Measurements from ENCODE around the gene AMBRA1.
"Not testable (repeated sequence)": the region's sequence is repeated elsewhere in the genome, so short reads cannot be mapped to it uniquely, and the experiment has no call there.

AMBRA1 gene

DNA sequence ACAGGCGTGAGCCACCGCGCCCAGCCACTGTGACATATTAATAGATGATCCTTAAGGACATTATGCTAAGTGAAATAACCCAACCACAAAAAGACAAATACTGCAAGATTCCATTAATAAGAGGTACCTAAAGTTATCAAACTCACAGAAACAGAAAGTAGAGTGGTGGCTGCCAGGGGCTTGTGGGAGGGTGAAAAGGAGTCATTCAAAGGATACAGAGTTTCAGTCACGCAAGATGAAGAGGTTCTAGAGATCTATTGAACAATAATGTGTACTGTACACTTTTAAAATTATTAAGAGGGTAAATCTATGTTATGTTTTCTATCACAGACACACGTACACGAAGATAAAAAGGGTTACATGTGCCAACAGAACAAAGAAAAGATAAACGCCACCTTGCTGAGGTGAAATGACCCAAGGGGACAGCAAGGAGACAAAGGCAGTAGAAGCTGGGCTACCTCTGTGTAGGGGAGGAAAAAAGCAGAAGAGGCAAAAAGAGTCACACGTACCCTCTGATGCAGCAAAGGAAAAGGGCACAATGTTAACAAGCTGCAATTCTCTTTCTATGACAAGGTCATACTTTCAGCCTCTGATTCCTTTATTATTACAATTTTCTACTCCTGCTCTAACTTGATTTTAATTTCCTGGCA, 65.3 kb downstream of the AMBRA1 start:
- DNase-seq, result no peak

DNA sequence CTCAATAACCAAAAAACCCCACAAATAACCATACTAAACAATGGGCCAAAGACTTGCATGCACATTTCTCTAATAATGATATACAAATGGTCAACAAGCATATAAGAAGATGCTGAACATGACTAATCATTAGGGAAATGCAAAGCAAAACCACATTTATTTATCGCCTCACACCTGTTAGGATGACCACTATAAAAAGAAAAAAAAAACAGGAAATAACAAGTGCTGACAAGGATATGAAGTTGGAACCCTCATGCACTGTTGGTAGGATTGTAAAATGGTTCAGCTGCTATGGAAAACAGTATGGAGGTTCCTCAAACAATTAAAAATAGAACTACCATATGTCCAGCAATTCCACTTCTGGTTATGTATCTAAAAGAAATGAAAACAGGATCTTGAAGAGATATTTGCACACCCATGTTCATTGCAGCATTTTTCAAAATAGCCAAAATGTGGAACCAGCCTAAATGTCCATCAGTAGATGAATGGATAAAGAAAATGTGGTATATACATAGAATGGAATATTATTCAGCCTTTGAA, 66.2 kb downstream of the AMBRA1 start:
- DNase-seq, result no peak

DNA sequence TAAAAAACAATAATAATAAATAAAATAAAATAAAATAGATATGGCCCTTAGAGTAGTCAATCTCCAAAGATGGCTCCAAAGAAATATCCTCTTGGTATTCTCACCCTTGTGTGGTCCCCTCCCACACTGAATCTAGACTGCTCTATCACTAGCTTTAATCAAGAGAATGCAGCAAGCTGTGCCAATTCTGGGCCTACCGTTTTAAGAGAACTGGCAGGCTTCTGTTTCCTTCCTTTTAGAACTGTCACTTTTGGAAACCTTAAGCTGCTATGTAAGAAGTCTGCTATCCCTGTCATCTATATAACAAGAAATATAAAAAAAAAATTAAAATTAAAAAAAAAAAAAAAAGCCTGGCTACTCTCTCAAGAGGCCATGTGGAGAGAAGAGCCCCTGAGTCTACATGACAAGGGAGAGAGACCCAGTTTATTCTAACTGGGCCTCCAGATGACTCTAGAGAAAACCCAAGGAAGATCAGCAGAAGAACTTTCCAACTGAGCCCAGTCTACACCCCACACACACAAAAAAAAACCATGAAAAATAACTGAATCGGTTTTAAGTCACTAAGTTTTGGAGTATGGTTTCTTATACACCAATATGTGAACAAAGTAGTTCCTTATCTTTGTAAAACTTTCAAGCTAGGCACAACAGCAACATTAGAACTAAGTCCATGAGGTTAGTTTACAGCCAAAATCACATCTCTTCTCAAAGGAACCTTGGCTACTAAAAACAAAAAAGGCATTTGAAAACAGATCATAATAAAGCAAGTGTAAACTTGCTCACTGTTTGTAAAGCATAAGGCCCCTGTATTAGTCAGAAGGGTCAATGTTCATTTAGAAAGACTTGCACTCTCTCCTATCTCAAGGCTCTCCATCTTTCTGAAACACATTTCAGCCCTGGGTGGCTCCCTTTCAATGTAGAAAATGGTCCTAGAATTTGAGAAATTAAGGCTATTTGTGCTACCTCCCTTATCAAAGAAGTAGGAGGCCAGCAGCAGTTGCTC, 67.3 kb downstream of the AMBRA1 start:
- no peak for DNase-seq

DNA sequence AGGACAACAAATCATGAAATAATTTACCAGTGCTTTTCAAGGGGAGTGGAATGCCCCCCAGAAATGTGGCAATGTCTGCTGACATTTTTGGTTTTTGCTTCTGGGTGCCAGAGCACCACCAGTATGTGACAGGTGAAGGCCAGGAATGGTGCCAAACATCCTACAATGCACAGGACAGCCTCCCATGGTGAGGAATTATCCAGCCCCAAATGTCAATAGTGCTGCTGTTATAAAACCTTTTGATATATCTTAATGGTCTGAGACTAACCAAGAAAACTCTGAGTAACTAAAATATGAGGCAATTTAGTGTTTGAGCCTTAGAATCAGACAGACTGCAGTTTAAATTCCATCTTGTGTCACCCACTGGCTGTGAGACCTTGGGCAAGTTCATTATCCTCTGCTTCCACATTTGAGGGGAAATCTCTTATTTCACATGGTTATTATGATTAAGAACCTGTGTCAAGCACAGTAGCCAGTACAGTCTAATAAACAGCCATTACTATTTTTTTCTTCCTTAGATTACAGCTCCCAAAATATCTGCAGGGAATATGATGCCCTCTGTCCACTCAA, 69.5 kb downstream of the AMBRA1 start:
- no peak for DNase-seq

DNA sequence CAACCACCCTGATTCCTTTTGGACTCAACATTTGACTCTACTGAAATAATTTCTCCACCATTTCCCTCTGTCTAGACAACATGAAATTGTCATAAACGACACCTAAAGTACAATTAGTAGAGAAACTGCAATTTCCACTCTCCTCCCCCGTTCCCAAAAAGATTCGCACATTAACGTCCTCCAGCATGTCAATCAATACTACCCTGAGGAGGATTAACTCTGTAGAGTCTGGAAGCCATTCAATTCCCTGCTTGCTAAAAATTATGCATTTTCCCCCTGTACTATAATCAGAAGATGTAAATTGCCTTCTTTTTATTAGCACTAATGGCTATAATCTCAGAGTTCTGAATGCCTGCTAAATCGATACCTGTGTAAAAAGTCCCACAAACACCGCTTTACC, 70.5 kb downstream of the AMBRA1 start:
- no peak for DNase-seq

DNA sequence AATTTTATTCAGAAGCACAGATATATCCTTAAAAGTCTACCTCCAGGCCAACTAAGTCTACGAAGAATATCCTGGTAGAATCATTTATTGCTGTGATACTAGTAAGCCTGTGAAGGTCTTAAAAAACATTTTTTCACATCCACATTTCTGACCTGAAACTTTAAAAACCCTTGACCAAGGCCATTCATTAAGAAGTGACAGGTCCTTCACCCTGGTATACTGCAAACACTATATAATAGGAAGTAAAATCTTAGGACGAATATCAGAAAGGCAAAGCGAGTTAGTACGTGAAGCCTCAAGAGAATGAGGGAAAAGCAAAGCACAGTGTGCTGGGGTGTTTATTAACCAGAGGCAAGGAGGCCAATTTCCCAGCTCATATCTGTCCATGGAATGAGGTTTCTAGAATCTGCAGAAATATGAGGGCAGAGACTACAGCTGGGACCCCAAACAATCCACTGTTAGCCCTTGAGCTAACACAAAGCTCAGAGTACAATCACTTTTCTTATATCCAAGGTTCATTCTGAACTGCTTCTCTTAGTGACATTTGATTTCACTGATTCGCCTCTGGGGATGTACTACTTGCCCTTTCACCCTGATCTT, 71.0 kb downstream of the AMBRA1 start:
- no peak for DNase-seq

DNA sequence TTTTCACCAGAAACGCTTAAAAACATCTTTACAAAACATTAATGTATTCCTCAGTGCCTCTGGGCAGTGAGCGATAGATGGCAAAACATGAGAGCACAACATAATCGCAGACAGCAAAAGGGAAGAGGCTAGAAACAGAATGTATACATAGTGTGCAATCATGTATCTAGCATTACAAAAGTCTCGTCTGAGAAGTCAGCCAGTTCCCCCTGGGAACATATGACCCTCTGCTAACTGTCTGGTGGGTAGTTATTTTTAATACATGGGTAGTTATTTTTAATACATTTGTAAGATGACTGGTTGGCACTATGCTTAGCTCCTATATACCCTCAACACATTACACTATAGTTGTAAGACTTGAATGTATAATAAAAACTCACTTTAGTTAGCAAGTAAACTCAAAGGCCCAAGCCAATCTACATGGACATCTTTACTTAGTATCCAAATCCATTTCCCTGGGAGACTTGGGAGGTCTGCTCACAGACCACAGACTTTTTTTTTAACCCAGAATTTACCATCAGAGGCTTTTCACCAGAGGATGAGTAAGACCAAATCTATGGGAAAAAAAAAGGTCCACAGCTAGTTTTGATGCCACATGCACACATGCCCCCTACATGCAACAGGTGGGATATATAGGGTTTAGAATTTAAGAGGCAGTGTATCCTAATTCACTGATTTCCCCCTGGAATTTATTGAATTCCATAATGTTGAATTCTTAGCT, 71.7 kb downstream of the AMBRA1 start:
- no peak for DNase-seq

DNA sequence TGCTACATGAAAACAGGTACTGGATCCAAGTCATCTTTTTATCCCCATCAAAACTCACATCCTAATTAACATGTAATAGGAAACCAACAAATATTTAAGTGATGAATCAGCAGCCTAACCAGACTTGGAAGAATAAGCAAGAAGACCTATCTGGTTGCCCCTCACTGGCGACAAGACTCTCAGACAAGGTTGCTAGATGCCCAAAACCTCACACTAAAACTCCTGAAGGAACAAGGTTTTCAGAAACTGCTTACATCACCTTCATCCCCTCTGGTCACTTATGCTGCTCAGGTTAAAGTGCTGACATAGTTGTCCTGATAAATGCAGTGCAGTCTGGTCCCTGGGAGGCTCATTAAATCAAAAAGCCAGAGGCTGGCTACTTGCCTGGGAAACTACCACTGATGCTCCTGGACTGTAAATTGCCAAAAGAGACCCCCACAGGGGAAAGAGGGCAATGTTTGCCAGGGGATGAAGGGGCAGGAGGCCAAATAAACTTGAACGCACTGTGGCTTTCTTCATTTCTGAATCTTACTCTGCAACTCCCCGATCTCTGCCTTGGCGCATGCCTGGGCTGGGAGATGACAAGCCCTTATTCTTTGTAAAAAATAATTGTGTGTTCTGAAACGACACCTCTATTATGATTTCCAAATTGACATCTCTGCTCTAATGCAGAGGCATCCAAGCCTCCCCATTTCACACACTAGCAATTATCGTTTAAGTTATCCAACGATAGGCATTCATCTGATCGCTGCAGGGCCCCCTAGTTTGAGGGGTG, 72.7 kb downstream of the AMBRA1 start:
- no peak for DNase-seq

DNA sequence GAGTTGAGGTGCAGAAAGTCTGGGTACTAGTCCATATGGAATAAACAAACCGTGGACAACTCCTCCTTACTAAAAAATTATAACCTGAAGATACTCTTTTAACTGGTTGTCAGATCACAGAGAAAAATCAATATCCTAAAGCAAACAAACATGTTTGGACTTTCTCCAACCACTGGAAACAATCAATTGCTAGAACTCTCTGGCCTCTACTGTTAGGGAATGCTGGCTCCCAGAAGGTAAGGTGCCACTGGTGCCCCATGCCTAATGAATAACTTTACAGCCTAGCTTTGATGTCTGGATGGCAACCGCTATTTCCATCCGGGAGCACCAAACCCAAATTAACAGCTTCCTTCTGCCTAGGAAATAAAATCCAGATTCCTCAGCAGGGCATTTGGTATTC, 74.5 kb downstream of the AMBRA1 start:
- no peak for DNase-seq

DNA sequence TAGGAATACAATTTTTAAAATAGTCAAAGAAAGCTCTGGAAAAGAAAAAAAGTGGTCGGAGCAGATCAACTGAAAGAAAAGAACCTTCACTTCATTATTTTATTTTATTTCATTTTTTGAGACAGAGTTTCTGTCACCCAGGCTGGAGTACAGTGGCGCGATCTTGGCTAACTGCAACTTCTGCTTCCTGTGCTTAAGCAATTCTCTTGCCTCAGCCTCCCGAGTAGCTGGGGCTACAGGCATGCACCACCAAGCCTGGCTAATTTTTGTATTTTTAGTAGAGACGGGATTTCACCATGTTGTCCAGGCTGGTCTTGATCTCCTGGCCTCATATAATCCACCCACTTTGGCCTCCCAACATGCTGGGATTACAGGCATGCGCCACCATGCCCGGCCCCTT, 74.9 kb downstream of the AMBRA1 start:
- DNase-seq, result not testable (repeated sequence)

DNA sequence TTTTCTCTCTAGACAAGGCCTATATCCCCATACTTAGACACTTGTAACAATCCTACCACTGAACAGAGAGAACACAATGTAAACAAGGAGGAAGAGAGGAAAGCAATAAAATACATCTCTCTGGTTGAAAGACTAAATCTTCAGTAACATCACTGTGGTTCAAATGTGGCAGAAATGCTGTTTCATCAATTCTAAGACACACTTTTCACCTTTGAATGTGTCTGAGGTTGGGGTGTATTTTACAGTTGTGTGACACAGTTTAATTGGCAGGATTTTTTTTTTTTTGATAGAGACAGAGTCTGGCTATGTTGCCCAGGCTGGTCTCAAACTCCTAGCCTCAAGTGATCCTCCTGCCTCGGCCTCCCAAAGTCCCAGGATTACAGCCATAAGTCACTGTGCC, 79.5 kb downstream of the AMBRA1 start:
- DNase-seq, result no peak

DNA sequence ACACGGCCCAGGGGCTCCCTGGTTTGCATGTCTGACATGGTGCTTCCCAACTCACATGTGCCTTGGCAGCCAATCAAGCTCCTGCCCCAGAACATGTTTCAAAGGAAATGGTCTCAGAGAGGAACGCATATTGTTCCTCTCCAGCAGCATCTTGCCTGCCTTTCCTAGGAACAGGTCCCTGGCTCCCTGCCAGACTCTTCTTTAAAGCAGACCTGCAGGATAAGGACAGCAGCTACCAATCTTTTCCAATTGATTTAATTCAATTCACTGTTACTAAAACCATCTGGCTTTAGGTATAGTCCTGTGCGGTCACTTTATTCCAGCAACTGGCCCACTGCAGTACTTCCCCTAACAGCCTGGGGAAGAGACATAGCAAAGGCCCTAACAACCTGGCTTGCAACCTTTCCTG, 79.9 kb downstream of the AMBRA1 start:
- no peak for DNase-seq

DNA sequence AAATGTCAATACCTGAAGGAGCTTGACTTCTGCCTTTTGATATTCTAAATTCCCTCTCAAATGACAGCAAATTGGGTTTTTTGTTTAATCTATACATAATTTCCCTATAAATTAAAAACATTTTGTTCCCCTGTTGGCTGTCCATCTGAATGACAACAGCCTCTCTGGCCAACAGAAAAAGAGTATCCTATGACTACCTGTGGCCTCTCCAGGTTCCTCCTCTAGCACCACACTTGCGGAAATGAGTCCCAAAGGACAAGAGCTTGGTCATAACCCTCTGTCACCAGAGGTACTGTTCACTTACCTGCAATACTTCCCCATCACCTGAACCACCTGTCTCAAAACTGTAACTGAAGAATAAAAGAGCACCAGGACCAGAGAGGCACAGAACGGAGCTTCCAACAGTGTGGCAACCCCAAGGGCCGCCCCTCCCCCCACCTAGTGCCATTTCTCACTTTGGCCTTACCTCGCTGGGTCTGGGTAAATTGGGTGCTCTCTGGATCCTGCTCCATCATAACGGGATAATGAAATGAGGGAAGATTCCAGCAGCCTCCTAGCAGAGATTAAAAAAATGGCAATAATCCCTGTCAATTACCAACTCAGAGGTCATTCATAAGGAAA, 81.5 kb downstream of the AMBRA1 start:
- DNase-seq, result no peak

DNA sequence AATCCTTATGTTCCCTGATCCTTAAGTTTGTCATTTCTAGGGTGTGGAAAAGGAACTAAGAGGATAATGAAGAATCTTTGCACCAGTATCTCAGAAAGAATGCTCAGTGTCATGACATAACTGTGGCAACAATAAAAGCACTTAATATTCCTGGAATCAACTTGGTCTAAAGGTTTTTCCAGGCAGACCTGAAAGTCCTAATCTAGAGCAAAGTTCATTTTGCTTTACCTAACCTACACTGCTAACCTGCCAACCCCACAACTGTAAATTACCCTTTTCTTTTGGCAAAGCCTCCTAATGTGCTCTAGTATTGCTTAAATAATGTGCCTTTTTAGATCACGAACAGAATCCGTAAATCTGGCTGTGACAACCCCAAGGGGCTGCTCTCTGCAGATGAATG, 82.5 kb downstream of the AMBRA1 start:
- DNase-seq, result no peak

DNA sequence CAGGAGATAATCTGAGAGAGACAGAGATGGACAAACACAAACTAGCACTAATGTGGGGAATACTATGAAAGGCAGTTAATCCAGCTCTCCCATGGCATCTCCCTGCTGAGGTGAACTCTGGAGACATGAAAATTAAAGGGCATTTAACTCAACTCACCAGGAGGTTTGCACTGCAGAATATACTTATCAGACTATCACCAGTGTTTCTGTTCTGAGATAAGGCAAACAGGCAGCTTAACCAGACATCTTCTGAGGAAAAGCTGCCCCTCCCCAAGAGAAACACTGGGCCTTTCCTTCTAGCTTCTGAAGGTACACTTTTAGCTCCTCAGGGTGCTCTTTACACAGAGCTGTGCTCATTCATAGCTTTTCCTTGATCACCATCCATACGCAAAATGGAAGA, 85.5 kb downstream of the AMBRA1 start:
- no peak for DNase-seq

DNA sequence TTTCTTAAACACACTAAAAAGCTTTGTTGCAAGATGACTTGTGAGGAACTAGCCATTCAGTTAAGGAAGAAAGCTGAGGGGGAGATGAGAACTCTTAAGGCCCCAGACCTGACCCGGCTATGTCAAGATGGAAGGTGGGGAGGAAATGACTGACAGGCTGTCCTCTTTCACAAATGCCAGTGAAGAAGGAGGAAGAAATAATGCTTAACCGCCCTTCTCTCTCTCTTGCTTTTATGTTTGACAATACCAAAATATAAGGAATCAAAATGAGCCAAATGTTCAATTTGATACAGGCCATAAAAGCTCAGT, 87.4 kb downstream of the AMBRA1 start:
- no peak for DNase-seq

DNA sequence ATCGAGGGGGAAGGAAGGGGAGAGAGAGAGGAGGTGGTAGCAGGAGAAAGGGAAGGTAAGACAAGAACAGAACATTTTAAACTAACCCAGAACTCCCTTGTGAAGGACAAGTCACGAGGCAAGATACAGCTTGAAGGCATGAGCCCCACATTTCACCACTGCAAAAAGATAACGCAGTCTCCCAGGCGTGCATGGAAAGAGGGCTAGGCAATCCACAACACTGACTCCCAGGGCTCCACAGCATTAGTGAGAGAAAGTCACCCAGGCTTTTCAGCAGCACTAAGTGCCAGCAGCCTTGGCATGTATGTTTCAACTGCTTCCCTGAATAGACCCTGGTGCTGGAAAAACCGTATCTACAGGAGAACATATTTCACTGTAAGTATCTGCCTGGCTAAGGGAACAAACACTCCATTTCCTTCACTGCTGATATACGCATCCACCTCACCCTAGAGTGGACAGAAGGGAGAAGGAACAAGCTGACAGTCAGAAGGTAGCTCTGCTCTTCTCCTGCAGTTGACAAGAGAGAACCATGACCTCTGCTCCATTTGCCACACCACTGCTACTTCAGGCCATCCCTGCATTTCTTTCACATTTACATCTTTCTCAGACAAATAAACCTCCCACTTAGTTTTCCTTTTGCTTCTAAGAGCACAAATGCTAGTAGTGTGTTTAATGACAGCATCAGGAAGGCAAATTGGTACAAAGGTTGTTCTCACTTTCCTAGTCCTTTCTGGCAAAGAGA, 87.9 kb downstream of the AMBRA1 start:
- DNase-seq, result no peak

DNA sequence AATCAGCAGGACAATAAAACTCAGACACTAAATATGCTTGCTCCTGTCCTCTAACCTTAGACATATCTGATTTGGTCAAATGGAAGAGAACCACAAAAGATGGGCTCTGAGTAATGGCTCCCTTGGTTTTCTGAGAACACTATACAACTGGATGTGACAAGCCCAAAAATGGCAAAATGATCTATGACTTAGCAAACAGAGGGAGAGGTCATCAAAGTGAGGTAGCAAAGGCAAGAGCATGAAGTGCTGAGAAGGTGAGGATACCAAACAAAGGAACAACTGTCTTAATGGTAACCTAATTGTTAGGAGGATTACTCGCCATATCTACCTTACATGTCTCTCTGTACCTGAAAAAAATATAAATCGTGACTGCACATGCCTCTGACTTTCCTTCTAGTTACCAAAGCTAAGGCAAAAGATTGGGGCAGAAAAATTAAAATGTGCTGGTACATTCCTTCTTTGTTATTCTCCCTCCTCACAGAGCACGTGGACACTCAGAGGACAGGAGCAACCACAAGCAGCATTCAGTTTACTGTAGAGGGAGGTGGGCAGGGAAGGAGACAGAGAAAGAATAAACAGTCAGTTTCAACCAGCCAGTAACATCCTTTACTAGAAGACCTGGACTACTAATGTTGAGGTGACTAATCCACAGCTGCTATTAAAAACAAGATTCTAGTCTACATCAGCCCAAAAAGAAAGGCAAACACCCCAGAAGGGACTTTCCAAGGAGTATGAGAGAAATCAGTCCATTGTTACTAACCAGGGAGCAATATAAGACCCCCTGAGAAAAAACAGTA, 88.8 kb downstream of the AMBRA1 start:
- DNase-seq, result no peak

DNA sequence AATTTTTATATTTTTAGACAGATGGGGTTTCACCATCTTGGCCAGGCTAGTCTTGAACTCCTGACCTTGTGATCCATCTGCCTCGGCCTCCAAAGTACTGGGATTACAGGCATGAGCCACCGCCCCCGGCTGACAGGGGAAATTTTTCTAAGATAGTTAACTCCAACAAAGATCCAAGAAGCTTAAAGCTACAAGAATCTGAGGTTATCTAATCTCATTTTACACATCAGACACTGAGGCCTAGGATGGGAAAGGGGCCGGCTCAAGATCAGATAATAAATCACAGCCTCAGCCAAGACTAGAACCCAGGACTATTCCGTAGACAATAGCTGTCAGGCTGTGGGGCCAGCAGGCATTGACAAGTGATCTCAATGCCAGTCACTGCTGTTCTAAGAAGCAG, 94.0 kb downstream of the AMBRA1 start:
- DNase-seq, result no peak

DNA sequence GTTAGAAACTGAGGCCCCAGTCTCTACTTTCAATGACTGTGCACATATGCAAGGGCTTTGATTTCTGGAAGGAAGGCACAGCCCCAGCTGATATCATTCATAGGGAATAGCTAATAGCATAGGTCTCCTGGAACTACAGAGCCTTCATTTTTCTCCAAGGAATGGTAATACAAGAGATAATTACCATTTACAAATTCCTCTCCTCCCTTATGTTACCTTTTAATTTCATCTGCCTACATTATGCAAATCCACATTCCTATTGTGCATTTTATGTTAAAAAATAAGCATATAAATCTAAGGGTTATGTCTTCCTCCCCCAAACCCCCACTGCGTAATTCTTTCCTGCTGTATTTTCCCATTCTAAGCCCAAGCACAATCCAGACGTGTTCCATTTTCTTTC, 94.9 kb downstream of the AMBRA1 start:
- no peak for DNase-seq

Data from activated CD4-positive, alpha-beta T cell treated with anti-CD3 and anti-CD28 coated beads, Interleukin-2, amount 50 U/mL, for 4 hours (primary cell).